Stimulated activated CD4-positive, alpha-beta T cell treated with anti-CD3 and anti-CD28 coated beads, TNF-alpha, amount 100 ng/mL, for 24 hours (primary cell): ENCODE data around the gene ATRNL1.

ENCODE experiments used
- DNase-seq, 3 experiments: peaks; one replicate each; pipeline ENCODE4 v3.0.0-alpha.2; 2020; ENCODE audit warnings: low read depth in 3 of 3

ATRNL1 gene

GRCh38 chr10:115981081-115981480, 887.9 kb downstream of the ATRNL1 start:
- no peak for DNase-seq

- no peak for DNase-seq
Observed at GRCh38 chr10:115982076-115982475, 888.9 kb downstream of the ATRNL1 start.

- no peak for DNase-seq
Observed at GRCh38 chr10:115982526-115982925, 889.4 kb downstream of the ATRNL1 start.

GRCh38 chr10:115985786-115986185, 892.6 kb downstream of the ATRNL1 start:
- no peak for DNase-seq

GRCh38 chr10:115988380-115988779, 895.2 kb downstream of the ATRNL1 start:
- no peak for DNase-seq

- DNase-seq = no peak
Observed at GRCh38 chr10:115989621-115990020, 896.5 kb downstream of the ATRNL1 start.

GRCh38 chr10:115992236-115992986, 899.2 kb downstream of the ATRNL1 start:
- no peak for DNase-seq

- no peak for DNase-seq
Observed at GRCh38 chr10:115996031-115996430, 902.9 kb downstream of the ATRNL1 start.

- DNase-seq = no peak
Observed at GRCh38 chr10:115998301-115998700, 905.1 kb downstream of the ATRNL1 start.
